GM18505 (cell line): Measurements from ENCODE around the gene CLGN.

Experiments used
- ATAC-seq: cut with Tn5 transposase; IDR thresholded peaks from one replicate; pipeline ENCODE4 v1.9.1; 2021; ENCODE audit not compliant: unreplicated experiment
- POLR2A ChIP-seq: IDR thresholded peaks from 4 replicates; pipeline ENCODE4 v1.6.1; 2011; ENCODE audit warnings: borderline replicate concordance; ENCODE audit not compliant: insufficient read depth, insufficient read length; ENCODE audit errors: extremely low read depth

CLGN gene

DNA sequence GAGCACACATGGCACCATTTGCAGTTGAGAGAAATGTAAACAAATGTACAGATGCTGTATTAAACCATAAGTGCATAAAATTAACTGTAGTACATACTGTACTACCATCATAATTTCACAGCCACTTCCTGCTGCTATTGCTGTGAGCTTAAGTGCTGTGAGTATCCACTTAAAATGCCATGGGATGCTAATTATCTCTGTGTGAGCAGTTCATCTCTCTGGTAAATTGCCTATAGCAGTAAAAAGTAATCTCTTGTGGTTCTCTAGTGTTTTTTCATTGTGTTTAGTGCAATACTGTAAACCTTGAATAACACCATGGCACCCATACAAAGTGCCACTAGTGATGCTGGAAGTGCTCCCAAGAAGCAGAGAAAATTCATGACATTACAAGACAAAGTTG lies 63.9 kb downstream of the CLGN start:
- TF ChIP-seq POLR2A = no peak
- ATAC-seq = no peak

- ATAC-seq = no peak
- TF ChIP-seq POLR2A = no peak
Measured at GRCh38 chr4:140363051-140363450, 64.4 kb downstream of the CLGN start.

GRCh38 chr4:140361099-140361498 lies 66.3 kb downstream of the CLGN start:
- TF ChIP-seq POLR2A = no peak
- ATAC-seq = no peak

DNA sequence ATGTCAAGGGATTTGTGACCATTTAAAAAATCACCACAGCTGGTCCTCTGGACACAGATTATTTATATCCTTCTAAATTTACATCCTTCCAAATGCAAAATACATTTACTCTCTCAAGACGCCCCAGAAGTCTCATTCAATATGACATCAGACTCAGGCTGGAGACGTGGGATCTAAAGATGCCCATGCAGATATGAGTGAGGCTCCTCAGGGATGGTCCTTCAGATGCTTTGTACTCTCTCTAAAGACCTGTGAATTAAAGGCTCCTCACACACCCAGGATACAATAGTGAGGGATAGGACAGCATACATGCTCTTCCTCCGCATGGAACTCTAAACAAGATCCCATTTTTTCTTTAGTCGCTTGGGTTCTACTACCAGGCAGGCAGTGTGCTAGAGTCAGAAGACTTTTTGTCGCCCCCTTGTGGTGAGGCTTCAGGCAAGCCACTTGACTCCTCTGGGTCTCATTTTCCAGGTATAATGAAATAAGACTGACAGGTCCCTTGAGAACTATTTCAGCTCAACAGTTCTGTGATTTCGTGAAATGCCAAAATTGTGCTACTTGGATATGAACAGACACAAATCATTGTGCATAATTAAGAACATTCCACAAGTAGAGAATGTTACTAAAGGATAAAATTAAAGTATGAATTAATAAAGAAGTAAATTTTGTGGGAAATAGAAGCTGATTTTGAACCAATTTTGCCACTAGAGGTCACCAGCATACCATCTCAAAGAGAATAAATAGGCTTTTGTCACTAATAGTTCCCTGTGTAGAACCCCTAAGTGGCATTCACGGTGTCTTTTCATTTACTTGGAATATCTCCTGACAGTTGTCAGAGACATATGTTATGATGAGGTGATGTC lies 67.7 kb downstream of the CLGN start:
- no peak for TF ChIP-seq POLR2A
- peak; percentile 97 for ATAC-seq

- TF ChIP-seq POLR2A = no peak
- ATAC-seq = no peak
Measured at GRCh38 chr4:140358281-140358680, 69.2 kb downstream of the CLGN start.

- no peak for TF ChIP-seq POLR2A
Measured at GRCh38 chr4:140357868-140358267, 69.6 kb downstream of the CLGN start.

GRCh38 chr4:140355288-140355687 lies 72.2 kb downstream of the CLGN start:
- no peak for ATAC-seq
- TF ChIP-seq POLR2A = no peak

More at GRCh38 chr4:140357868-140358267, 69.6 kb downstream of the CLGN start:
- no peak for ATAC-seq

GRCh38 chr4:140353786-140354185 lies 73.7 kb downstream of the CLGN start:
- no peak for TF ChIP-seq POLR2A
- no peak for ATAC-seq

GRCh38 chr4:140351093-140352075 lies 76.1 kb downstream of the CLGN start:
- no peak for TF ChIP-seq POLR2A
- ATAC-seq = no peak

GRCh38 chr4:140349816-140350215 lies 77.6 kb downstream of the CLGN start:
- no peak for ATAC-seq
- TF ChIP-seq POLR2A = no peak

GRCh38 chr4:140346136-140346535 lies 81.3 kb downstream of the CLGN start:
- no peak for TF ChIP-seq POLR2A
- no peak for ATAC-seq

- TF ChIP-seq POLR2A = no peak
- ATAC-seq = no peak
Measured at GRCh38 chr4:140344621-140345020, 82.8 kb downstream of the CLGN start.

DNA sequence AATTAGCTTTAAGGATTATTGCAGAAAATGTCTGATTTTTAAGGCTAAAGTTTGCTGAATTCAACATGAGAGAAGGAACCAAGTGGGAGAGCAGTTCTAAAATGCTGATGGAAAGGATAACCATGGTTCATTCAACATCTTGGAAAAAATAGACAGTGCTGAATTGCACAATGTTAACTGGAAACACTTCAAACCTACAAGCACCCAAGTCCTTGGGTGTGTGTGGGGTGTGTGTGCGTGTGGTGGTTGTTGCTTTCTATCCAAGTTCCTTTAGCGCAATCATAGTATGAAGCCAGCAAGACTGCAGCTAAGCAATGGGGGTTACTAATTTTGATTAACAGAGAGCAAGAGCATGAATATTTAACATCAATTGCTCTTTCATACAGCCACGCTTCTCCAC lies 83.3 kb downstream of the CLGN start:
- TF ChIP-seq POLR2A = no peak
- ATAC-seq = no peak

DNA sequence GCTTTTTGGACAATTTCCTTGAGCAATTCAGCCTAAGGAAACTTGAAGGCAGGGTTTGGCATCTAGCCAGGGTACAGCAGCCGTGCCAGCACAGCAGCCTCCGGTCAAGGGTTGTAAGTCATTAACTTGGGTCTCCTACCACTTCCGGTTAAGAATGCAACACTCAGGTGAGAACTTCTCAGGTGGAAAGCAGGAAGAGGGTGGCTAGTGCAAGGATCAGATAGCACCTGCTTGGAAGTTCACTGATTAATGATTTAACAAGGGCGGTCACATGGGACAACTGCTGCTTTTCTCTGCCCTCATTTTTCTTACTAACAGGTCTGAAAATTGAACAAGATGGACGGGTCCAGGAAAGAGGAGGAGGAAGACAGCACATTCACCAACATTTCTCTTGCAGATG lies 84.1 kb downstream of the CLGN start:
- ATAC-seq = peak; percentile 77
- no peak for TF ChIP-seq POLR2A

DNA sequence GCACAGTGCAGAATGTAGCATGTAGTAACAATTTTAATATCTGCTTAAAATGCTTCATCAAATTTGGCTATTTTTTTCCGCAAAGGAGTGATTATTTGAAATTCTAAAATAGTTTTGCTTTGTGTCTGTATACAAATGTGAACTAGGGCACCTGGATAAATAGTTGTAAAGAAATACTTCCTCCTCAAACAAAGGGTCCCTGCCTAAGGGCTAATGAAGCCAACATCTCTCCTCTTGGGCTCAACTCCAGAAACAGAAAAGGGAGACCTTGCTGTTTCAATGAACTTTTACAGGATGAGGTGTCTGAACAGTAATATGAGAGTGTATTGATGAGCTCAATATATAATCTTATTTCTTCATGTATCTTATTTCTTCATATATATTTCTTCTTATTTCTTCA lies 84.8 kb downstream of the CLGN start:
- no peak for TF ChIP-seq POLR2A
- no peak for ATAC-seq
